VCaP (cell line): ENCODE data around the gene SNRNP48.
A peak's percentile ranks its signal among the peaks of the same experiment; 100 is the strongest.

Source experiments
- H3K27ac ChIP-seq: fragments of 450-650 bp; 2 replicates; pipeline ENCODE4 v1.5.1; 2017
- TF ChIP-seq, protein P1 (sequence below): fragments of 450-650 bp; conservative IDR thresholded peaks from 2 replicates; pipeline ENCODE4 v1.5.1; 2017; ENCODE audit warnings: mild to moderate bottlenecking, moderate library complexity

Gene SNRNP48

DNA sequence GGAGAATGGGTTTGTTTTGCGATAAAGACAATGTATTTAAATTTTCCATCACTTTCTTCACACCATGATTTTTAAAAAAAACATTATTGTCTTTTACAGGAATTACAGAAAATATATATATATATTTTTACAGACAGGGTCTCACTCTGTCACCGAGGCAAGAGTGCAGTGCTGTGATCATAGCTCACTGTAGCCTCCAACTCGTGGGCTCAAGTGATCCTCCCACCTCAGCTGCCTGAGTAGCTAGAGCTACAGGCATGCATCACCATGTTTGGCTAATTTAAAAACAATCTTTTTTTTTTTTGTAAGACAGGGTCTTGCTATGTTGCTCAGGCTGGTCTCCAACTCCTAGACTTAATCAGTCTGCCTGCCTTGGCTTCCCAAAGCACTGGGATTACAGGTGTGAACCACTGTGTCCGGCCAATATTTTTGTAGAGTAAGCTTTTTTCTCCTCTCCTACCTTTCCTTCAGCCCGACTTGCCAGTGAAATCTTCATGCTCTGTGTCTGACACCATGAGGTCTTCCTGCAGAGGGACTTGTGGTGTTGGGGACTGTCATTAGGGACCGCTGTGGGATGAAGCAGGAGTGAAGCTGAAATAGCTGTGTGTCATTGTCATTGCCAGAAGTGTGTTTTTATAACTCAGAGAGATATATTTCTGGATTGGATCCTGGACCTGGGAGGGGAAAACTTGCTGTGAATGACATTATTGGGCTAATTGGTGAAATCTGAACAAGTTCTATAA lies 35.3 kb upstream of the SNRNP48 start:
- H3K27ac ChIP-seq, result no peak overlapping the region
- TF ChIP-seq, protein P1, sequence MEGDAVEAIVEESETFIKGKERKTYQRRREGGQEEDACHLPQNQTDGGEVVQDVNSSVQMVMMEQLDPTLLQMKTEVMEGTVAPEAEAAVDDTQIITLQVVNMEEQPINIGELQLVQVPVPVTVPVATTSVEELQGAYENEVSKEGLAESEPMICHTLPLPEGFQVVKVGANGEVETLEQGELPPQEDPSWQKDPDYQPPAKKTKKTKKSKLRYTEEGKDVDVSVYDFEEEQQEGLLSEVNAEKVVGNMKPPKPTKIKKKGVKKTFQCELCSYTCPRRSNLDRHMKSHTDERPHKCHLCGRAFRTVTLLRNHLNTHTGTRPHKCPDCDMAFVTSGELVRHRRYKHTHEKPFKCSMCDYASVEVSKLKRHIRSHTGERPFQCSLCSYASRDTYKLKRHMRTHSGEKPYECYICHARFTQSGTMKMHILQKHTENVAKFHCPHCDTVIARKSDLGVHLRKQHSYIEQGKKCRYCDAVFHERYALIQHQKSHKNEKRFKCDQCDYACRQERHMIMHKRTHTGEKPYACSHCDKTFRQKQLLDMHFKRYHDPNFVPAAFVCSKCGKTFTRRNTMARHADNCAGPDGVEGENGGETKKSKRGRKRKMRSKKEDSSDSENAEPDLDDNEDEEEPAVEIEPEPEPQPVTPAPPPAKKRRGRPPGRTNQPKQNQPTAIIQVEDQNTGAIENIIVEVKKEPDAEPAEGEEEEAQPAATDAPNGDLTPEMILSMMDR, result no peak

DNA sequence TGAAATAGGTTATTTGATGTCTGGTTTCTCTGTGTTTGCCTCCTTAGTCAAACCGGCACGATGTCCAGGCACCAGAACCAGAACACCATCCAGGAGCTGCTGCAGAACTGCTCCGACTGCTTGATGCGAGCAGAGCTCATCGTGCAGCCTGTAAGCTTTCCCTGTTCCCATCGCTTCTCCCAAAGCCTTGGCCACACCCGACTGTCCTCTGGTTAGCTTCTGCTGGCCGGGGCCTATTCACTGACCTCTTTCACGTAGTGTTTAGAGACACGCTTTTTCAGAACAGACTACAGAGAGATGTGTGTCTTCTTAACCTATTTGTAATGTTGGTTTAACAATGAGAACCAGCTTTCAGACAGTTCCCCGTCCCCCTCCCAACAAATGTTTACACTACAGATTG lies 34.3 kb upstream of the SNRNP48 start:
- TF ChIP-seq, protein P1, result no peak
- no peak overlapping the region for H3K27ac ChIP-seq

GRCh38 chr6:7556394-7557106 lies 33.4 kb upstream of the SNRNP48 start:
- no peak overlapping the region for H3K27ac ChIP-seq
- TF ChIP-seq, protein P1, result no peak

GRCh38 chr6:7557652-7558051 lies 32.3 kb upstream of the SNRNP48 start:
- TF ChIP-seq, protein P1, result no peak
- peak overlapping the region; percentile 20 for H3K27ac ChIP-seq

DNA sequence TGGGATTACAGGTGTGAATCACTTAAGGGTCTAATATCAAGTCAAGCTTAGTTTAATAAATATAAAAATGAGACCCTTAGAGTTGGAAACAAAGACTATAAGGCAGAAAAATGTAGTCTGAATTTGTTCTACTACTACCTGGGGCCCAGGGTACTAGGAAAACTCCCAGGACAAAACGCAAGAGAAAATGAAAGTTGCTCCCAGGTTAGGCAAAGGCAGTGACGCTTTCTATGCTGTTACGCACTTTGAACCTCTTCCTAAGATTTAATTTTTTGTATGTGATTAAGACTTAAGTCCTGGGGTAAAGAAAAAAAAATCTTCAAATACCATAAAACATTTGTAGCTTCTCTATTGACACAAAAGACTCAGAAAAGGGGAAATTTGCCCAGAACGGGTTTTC lies 31.2 kb upstream of the SNRNP48 start:
- no peak overlapping the region for H3K27ac ChIP-seq
- TF ChIP-seq, protein P1, result no peak

- no peak overlapping the region for H3K27ac ChIP-seq
- TF ChIP-seq, protein P1, result no peak
These were observed 30.8 kb upstream of the SNRNP48 start for GRCh38 chr6:7559196-7559595.

DNA sequence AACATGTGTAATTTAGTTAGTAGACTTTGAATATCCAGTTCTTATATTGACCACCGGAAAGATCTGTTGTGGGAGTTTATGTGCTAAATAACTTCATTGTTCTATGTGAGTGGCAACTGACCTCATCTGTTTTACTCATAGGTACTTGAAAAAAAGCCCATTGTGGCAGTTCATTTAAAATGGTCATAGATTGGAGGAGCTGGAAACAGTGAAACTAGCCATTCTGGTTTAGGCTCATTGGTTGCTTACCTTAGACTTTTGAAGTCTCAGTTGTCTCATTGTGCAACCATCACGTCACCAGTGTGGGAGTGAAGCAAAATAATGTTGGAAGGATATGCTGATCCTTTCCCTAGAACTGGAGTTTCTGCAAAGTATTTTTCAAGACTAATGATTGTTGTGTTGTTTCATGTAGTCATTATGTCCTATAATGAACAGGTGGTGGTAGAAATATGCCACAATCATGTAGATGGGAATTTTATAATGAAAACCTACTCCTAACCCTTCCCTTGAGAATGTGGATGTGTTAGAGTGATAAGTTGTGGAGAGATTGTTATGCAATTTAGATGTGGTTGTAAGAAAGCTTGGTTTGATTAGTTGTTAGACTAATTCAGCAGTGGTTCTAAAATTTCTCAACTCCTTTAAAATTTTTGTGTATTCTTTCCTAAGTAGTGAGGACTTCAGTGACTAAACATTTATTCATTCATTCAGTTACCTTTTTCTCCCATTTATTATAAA lies 30.2 kb upstream of the SNRNP48 start:
- H3K27ac ChIP-seq, result peak overlapping the region; percentile 55; the same call in 1 of the 2 replicates
- TF ChIP-seq, protein P1, result no peak
